Esophagus squamous epithelium (tissue), 4 donors: ENCODE data around the gene CCND1.
A peak's percentile ranks its signal among the peaks of the same experiment; 100 is the strongest.

Source experiments
- POLR2A ChIP-seq, 4 donors: fragments of 450-650 bp; IDR thresholded peaks; one replicate each; pipeline ENCODE4 v1.6.1; 2017; ENCODE audit warnings: antibody characterized with exemption in 4 of 4, mild to moderate bottlenecking in 4 of 4, moderate library complexity in 3 of 4
- TF ChIP-seq, protein P1 (sequence below), 6 experiments: fragments of 450-650 bp in 4 of 6; fragments of 200-600 bp in 2 of 6; sonication (generic) in 2 of 6; IDR thresholded peaks; one replicate each; pipeline ENCODE4 v1.5.1; 2016 to 2019; ENCODE audit warnings: antibody characterized with exemption in 6 of 6, mild to moderate bottlenecking in 4 of 6, moderate library complexity in 4 of 6

DNA sequence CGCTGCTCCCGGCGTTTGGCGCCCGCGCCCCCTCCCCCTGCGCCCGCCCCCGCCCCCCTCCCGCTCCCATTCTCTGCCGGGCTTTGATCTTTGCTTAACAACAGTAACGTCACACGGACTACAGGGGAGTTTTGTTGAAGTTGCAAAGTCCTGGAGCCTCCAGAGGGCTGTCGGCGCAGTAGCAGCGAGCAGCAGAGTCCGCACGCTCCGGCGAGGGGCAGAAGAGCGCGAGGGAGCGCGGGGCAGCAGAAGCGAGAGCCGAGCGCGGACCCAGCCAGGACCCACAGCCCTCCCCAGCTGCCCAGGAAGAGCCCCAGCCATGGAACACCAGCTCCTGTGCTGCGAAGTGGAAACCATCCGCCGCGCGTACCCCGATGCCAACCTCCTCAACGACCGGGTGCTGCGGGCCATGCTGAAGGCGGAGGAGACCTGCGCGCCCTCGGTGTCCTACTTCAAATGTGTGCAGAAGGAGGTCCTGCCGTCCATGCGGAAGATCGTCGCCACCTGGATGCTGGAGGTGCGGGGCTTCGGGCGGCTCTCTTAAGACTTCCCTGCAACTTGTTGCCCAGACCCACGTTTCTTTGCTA, at the start of gene CCND1:
- TF ChIP-seq, protein P1, sequence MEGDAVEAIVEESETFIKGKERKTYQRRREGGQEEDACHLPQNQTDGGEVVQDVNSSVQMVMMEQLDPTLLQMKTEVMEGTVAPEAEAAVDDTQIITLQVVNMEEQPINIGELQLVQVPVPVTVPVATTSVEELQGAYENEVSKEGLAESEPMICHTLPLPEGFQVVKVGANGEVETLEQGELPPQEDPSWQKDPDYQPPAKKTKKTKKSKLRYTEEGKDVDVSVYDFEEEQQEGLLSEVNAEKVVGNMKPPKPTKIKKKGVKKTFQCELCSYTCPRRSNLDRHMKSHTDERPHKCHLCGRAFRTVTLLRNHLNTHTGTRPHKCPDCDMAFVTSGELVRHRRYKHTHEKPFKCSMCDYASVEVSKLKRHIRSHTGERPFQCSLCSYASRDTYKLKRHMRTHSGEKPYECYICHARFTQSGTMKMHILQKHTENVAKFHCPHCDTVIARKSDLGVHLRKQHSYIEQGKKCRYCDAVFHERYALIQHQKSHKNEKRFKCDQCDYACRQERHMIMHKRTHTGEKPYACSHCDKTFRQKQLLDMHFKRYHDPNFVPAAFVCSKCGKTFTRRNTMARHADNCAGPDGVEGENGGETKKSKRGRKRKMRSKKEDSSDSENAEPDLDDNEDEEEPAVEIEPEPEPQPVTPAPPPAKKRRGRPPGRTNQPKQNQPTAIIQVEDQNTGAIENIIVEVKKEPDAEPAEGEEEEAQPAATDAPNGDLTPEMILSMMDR (IDR thresholded peaks at IDR 0.05): peak in 2 of 6 experiments; percentile 8 to 9
- TF ChIP-seq POLR2A (IDR thresholded peaks at IDR 0.05): peak in 2 of 4 donors; percentile 71 to 76
